Small intestine (tissue), 7 donors: ENCODE measurements around the gene ELP2. TPM values are rescaled to one million over a fixed set of nuclear protein-coding genes. Genes with fewer than 3 reads are reported as not detected.
"Not testable (repeated sequence)": the region's sequence is repeated elsewhere in the genome, so short reads cannot be mapped to it uniquely, and the experiment has no call there.

Source experiments
- DNase-seq, 2 donors: peaks; one replicate each; pipeline versions ENCODE4 v3.0.0 to v3.0.0-alpha.2; 2013
- FAIRE-seq: peaks from 2 replicates; lab custom pipeline; 2012; peaks lifted over from hg19 to GRCh38; lab: Jason Lieb, UNC
- H3K27ac ChIP-seq, 3 donors: one replicate each; pipeline ENCODE4 v1.5.1; 2013; ENCODE audit warnings: low read length in 2 of 3, mild to moderate bottlenecking in 2 of 3, control low read depth in 1 of 3, inconsistent platforms in 1 of 3, low read depth in 1 of 3, moderate library complexity in 1 of 3
- H3K27me3 ChIP-seq, 3 donors: one replicate each; pipeline ENCODE4 v1.6.1; 2013; ENCODE audit warnings: low read length in 3 of 3, inconsistent platforms in 1 of 3; ENCODE audit not compliant: control insufficient read depth in 3 of 3, insufficient read depth in 3 of 3
- H3K36me3 ChIP-seq, 3 donors: one replicate each; pipeline ENCODE4 v1.6.1; 2013; ENCODE audit warnings: low read length in 3 of 3, inconsistent platforms in 1 of 3, low read depth in 1 of 3, mild to moderate bottlenecking in 1 of 3, moderate library complexity in 1 of 3; ENCODE audit not compliant: control insufficient read depth in 3 of 3, insufficient read depth in 2 of 3
- H3K4me1 ChIP-seq, 3 donors: one replicate each; pipeline ENCODE4 v1.6.1; 2013; ENCODE audit warnings: low read length in 2 of 3, inconsistent platforms in 1 of 3, low read depth in 1 of 3, mild to moderate bottlenecking in 1 of 3, moderate library complexity in 1 of 3; ENCODE audit not compliant: control insufficient read depth in 3 of 3, insufficient read depth in 2 of 3
- H3K4me3 ChIP-seq, 3 donors: one replicate each; pipeline ENCODE4 v1.5.1; 2013; ENCODE audit warnings: low read length in 3 of 3, control low read depth in 1 of 3, inconsistent platforms in 1 of 3, low read depth in 1 of 3, mild to moderate bottlenecking in 1 of 3, moderate library complexity in 1 of 3
- H3K9me3 ChIP-seq, 2 donors: one replicate each; pipeline ENCODE4 v1.6.1; 2013; ENCODE audit warnings: low read depth in 1 of 2, low read length in 1 of 2; ENCODE audit not compliant: control insufficient read depth in 2 of 2, insufficient read depth in 1 of 2
- WGBS, 3 donors: extraction: QIAGEN DNeasy Blood & Tissue Kit; methylation state at CpG; one replicate each; pipeline ENCODE4 v1.1.7; 2013; 5-methylcytosine and 5-hydroxymethylcytosine counted together
- polyA plus RNA-seq, 4 donors: library from polyadenylated mRNA; stranded (reverse) in 3 of 4; unstranded in 1 of 4; fragments of 200-250 nt in 3 of 4; fragments of 120-200 nt in 1 of 4; gene quantifications; one replicate each; pipeline versions ENCODE4 v1.2.1 to v1.2.3, GENCODE V29; 2013
- donor health status: healthy with polysubstance abuse.
- donor health status: control.
- donor health status: control.
- donor health status: Bipolar disorder and iron deficiency.
- donor health status: healthy.

ELP2 gene
- polyA plus RNA-seq, 4 donors = 30.2 to 93.4 (median 31.7) TPM

- no peak for DNase-seq
- H3K4me1 ChIP-seq = peaks cover 0 to 13% (median 0%) of the 10 kb centered on the region in 3 donors
- WGBS, 3 donors = 20 to 64% (median 52%) methylated on average over 2 of the region's 2 CpGs
- no peak for FAIRE-seq
- H3K36me3 ChIP-seq = peaks cover 4 to 25% (median 8%) of the 10 kb centered on the region in 3 donors
- no peak overlapping the region for H3K4me3 ChIP-seq
- H3K9me3 ChIP-seq = no peaks in the 10 kb centered on the region
- H3K27me3 ChIP-seq = no peaks in the 10 kb centered on the region
- peak overlapping the region in 1 of 3 donors; percentile 57 for H3K27ac ChIP-seq
Observed at GRCh38 chr18:36153771-36154170, 24.1 kb downstream of the ELP2 start.

GRCh38 chr18:36155851-36156757 lies 26.4 kb downstream of the ELP2 start:
- H3K4me3 ChIP-seq = no peak overlapping the region
- FAIRE-seq (no peak), DNase-seq (peak; percentile 61 to 84)
- peaks cover 4 to 26% (median 10%) of the 10 kb centered on the region in 3 donors for H3K36me3 ChIP-seq
- no peaks in the 10 kb centered on the region for H3K27me3 ChIP-seq
- H3K9me3 ChIP-seq = no peaks in the 10 kb centered on the region
- peaks cover 0 to 13% (median 0%) of the 10 kb centered on the region in 3 donors for H3K4me1 ChIP-seq
- 27 to 70% (median 52%) methylated on average over 7 of the region's 7 CpGs for WGBS, 3 donors
- H3K27ac ChIP-seq = peak overlapping the region in 1 of 3 donors; percentile 70

GRCh38 chr18:36157441-36157840 lies 27.7 kb downstream of the ELP2 start:
- DNase-seq = no peak
- H3K36me3 ChIP-seq = peaks cover 5 to 19% (median 12%) of the 10 kb centered on the region in 3 donors
- no peaks in the 10 kb centered on the region for H3K9me3 ChIP-seq
- FAIRE-seq = no peak
- H3K4me1 ChIP-seq = peaks cover 0 to 10% (median 0%) of the 10 kb centered on the region in 3 donors
- no peaks in the 10 kb centered on the region for H3K27me3 ChIP-seq
- no peak overlapping the region for H3K4me3 ChIP-seq
- no peak overlapping the region for H3K27ac ChIP-seq

- H3K9me3 ChIP-seq = no peaks in the 10 kb centered on the region
- H3K36me3 ChIP-seq = peaks cover 4 to 16% (median 13%) of the 10 kb centered on the region in 3 donors
- H3K4me3 ChIP-seq = no peak overlapping the region
- DNase-seq (no peak), FAIRE-seq (no peak)
- peaks cover 0 to 3% (median 0%) of the 10 kb centered on the region in 3 donors for H3K4me1 ChIP-seq
- H3K27me3 ChIP-seq = no peaks in the 10 kb centered on the region
- no peak overlapping the region for H3K27ac ChIP-seq
- WGBS, 3 donors = 83 to 92% (median 89%) methylated on average over 5 of the region's 5 CpGs
Observed at GRCh38 chr18:36158266-36158867, 28.7 kb downstream of the ELP2 start.

- Histone ChIP-seq H3K4me1 (peaks cover 0 to 3% (median 0%) of the 10 kb centered on the region in 3 donors), H3K27ac (no peak overlapping the region), H3K27me3 (no peaks in the 10 kb centered on the region), H3K9me3 (no peaks in the 10 kb centered on the region), H3K36me3 (peaks cover 9 to 16% (median 15%) of the 10 kb centered on the region in 3 donors), H3K4me3 (no peak overlapping the region)
- DNase-seq (no peak), FAIRE-seq (no peak)
- WGBS, 3 donors = 83 to 87% (median 84%) methylated on average over 4 of the region's 4 CpGs
Observed at GRCh38 chr18:36160959-36161371, 31.3 kb downstream of the ELP2 start.

GRCh38 chr18:36162981-36163380 lies 33.3 kb downstream of the ELP2 start:
- DNase-seq = no peak
- FAIRE-seq = no peak
- H3K36me3 ChIP-seq = peaks cover 11 to 26% (median 12%) of the 10 kb centered on the region in 3 donors
- H3K27ac ChIP-seq = no peak overlapping the region
- WGBS, 3 donors = 89 to 100% (median 95%) methylated on average over 1 of the region's 1 CpG
- H3K4me3 ChIP-seq = no peak overlapping the region
- no peaks in the 10 kb centered on the region for H3K9me3 ChIP-seq
- no peaks in the 10 kb centered on the region for H3K4me1 ChIP-seq
- H3K27me3 ChIP-seq = no peaks in the 10 kb centered on the region

- 94 to 98% (median 97%) methylated on average over 3 of the region's 3 CpGs for WGBS, 3 donors
- H3K27ac ChIP-seq = no peak overlapping the region
- H3K4me1 ChIP-seq = no peaks in the 10 kb centered on the region
- no peaks in the 10 kb centered on the region for H3K27me3 ChIP-seq
- H3K4me3 ChIP-seq = no peak overlapping the region
- FAIRE-seq (no peak), DNase-seq (no peak)
- peaks cover 16 to 53% (median 18%) of the 10 kb centered on the region in 3 donors for H3K36me3 ChIP-seq
- no peaks in the 10 kb centered on the region for H3K9me3 ChIP-seq
Observed at GRCh38 chr18:36167692-36168218, 38.1 kb downstream of the ELP2 start.

DNA sequence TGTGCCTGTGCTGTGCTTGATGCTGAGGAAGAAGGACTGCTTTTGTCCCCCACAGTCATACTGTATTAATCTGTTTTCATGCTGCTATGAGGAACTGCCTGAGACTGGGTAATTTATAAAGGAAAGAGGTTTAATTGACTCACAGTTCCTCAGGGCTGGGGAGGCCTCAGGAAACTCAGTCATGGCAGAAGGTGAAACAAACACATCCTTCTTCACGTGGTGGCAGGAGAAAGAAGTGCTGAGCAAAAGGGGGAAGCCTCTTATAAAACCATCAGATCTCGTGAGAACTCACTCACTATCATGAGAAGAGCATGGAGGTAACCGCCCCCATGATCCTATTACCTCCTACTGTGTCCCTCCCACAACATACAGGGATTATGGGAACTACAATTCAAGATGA lies 38.6 kb downstream of the ELP2 start:
- peaks cover 16 to 53% (median 16%) of the 10 kb centered on the region in 3 donors for H3K36me3 ChIP-seq
- not testable (repeated sequence) for H3K9me3 ChIP-seq, H3K27me3 ChIP-seq, H3K27ac ChIP-seq, FAIRE-seq, H3K4me3 ChIP-seq, H3K4me1 ChIP-seq, DNase-seq
- 82 to 88% (median 88%) methylated on average over 3 of the region's 3 CpGs for WGBS, 3 donors
